Measurements from ENCODE around the gene ZNF335.
A peak's percentile ranks its signal among the peaks of the same experiment; 100 is the strongest.
"Not testable (repeated sequence)": the region's sequence is repeated elsewhere in the genome, so short reads cannot be mapped to it uniquely, and the experiment has no call there.

The ZNF335 gene

GRCh38 chr20:46000262-46000996, 28.4 kb upstream of the ZNF335 start:
- no peak for DNase-seq

GRCh38 chr20:45999557-46000261, 27.7 kb upstream of the ZNF335 start:
- no peak for DNase-seq

GRCh38 chr20:45998761-45999160, 26.8 kb upstream of the ZNF335 start:
- peak in 1 of 2 donors; percentile 30 for DNase-seq

- DNase-seq, result peak in 1 of 2 donors; percentile 74
Measured at GRCh38 chr20:45998337-45998736, 26.3 kb upstream of the ZNF335 start.

- DNase-seq, result no peak
Measured at GRCh38 chr20:45997187-45997586, 25.2 kb upstream of the ZNF335 start.

- not testable (repeated sequence) for DNase-seq
Measured at GRCh38 chr20:45995495-45996097, 23.6 kb upstream of the ZNF335 start.

GRCh38 chr20:45994761-45995493, 22.9 kb upstream of the ZNF335 start:
- no peak for DNase-seq

GRCh38 chr20:45993197-45993951, 21.4 kb upstream of the ZNF335 start:
- no peak for DNase-seq

GRCh38 chr20:45991616-45992015, 19.6 kb upstream of the ZNF335 start:
- no peak for DNase-seq

GRCh38 chr20:45988830-45989229, 16.8 kb upstream of the ZNF335 start:
- not testable (repeated sequence) for DNase-seq

- peak; percentile 43 to 60 for DNase-seq
Measured at GRCh38 chr20:45987108-45987780, 15.2 kb upstream of the ZNF335 start.

- DNase-seq, result no peak
Measured at GRCh38 chr20:45985573-45985972, 13.6 kb upstream of the ZNF335 start.

GRCh38 chr20:45983279-45983743, 11.3 kb upstream of the ZNF335 start:
- DNase-seq, result no peak

GRCh38 chr20:45981261-45981660, 9.3 kb upstream of the ZNF335 start:
- DNase-seq, result no peak

GRCh38 chr20:45976086-45976485, 4.1 kb upstream of the ZNF335 start:
- no peak for DNase-seq

- DNase-seq, result no peak
Measured at GRCh38 chr20:45975686-45976085, 3.7 kb upstream of the ZNF335 start.

- no peak for DNase-seq
Measured at GRCh38 chr20:45974896-45975565, 3.0 kb upstream of the ZNF335 start.

GRCh38 chr20:45972500-45973183, 639 bp upstream of the ZNF335 start:
- DNase-seq, result no peak

GRCh38 chr20:45971425-45971674, 653 bp downstream of the ZNF335 start:
- no peak for DNase-seq

- no peak for DNase-seq
Measured at GRCh38 chr20:45970646-45971424, 1.2 kb downstream of the ZNF335 start.

Measured in bone marrow (tissue), 2 donors.